Astrocyte (in vitro differentiated cells and primary cell): ENCODE measurements around the gene ZNF587.
"Not testable (repeated sequence)": the region's sequence is repeated elsewhere in the genome, so short reads cannot be mapped to it uniquely, and the experiment has no call there.

Experiments
- CTCF ChIP-seq: IDR thresholded peaks from 2 replicates; pipeline ENCODE4 v1.5.1; 2011; ENCODE audit warnings: low read depth, mild to moderate bottlenecking, inconsistent platforms, low read length, moderate library complexity; ENCODE audit not compliant: insufficient read depth
- EZH2 ChIP-seq: IDR thresholded peaks from 2 replicates; pipeline ENCODE4 v1.6.1; 2012; ENCODE audit warnings: mild to moderate bottlenecking, low read length, inconsistent platforms; ENCODE audit not compliant: insufficient read depth

GRCh38 chr19:57823155-57823554 lies 26.5 kb upstream of the ZNF587 start:
- not testable (repeated sequence) for TF ChIP-seq CTCF, EZH2
